ENCODE data around the gene FBXL5. TPM values are rescaled to one million over a fixed set of nuclear protein-coding genes. Genes with fewer than 3 reads are reported as not detected.

FBXL5 gene
- total and polyA plus RNA-seq, 2 donors from 2014 or later: 95.3 to 98.4 TPM

GRCh38 chr4:15684498-15684897 lies 29.3 kb upstream of the FBXL5 start:
- intact Hi-C loops (cut with DNase I): no loop called here
- Histone ChIP-seq H3K36me3 (ENCODE audit: control insufficient read depth in 2 of 3, insufficient read depth in 3 of 3, low read length in 3 of 3) (peaks cover 0 to 11% (median 3%) of the 10 kb centered on the region in 3 donors), H3K4me1 (ENCODE audit: control insufficient read depth in 2 of 3, insufficient read depth in 2 of 3, low read depth in 1 of 3, low read length in 3 of 3) (peaks cover 0 to 7% (median 7%) of the 10 kb centered on the region in 3 donors), H3K9ac (ENCODE audit: low read length in 3 of 3) (no peak overlapping the region), H3K27me3 (ENCODE audit: control insufficient read depth, insufficient read depth, low read length) (no peaks in the 10 kb centered on the region), H3K27ac (ENCODE audit: low read depth in 2 of 2, low read length in 2 of 2) (no peak overlapping the region), H3K4me3 (ENCODE audit: low read length in 3 of 3) (no peak overlapping the region), H3K9me3 (ENCODE audit: control insufficient read depth in 2 of 3, insufficient read depth in 1 of 3, low read length in 3 of 3) (no peaks in the 10 kb centered on the region)
- FAIRE-seq (no peak), DNase-seq (no peak)
- no peak for TF ChIP-seq CTCF (IDR thresholded peaks at IDR 0.05; ENCODE audit: borderline replicate concordance, extremely low read depth, insufficient read depth)

- intact Hi-C loops (cut with DNase I): no loop called here
- Histone ChIP-seq H3K27me3 (ENCODE audit: control insufficient read depth, insufficient read depth, low read length) (no peaks in the 10 kb centered on the region), H3K36me3 (ENCODE audit: control insufficient read depth in 2 of 3, insufficient read depth in 3 of 3, low read length in 3 of 3) (peaks cover 0 to 11% (median 3%) of the 10 kb centered on the region in 3 donors), H3K9me3 (ENCODE audit: control insufficient read depth in 2 of 3, insufficient read depth in 1 of 3, low read length in 3 of 3) (no peaks in the 10 kb centered on the region), H3K4me1 (ENCODE audit: control insufficient read depth in 2 of 3, insufficient read depth in 2 of 3, low read depth in 1 of 3, low read length in 3 of 3) (peaks cover 0 to 10% (median 7%) of the 10 kb centered on the region in 3 donors), H3K4me3 (ENCODE audit: low read length in 3 of 3) (peak overlapping the region in 2 of 3 donors; percentile 93 to 96), H3K9ac (ENCODE audit: low read length in 3 of 3) (peak overlapping the region in 2 of 3 donors; percentile 4 to 98), H3K27ac (ENCODE audit: low read depth in 2 of 2, low read length in 2 of 2) (no peak overlapping the region)
- no peak for TF ChIP-seq CTCF (IDR thresholded peaks at IDR 0.05; ENCODE audit: borderline replicate concordance, extremely low read depth, insufficient read depth)
- DNase-seq: no peak
- no peak for FAIRE-seq
Measured at GRCh38 chr4:15683143-15683495, 28.0 kb upstream of the FBXL5 start.

- no peak for FAIRE-seq
- DNase-seq: peak in 2 of 5 donors; percentile 31 to 44
- intact Hi-C loops (cut with DNase I): no loop called here
- Histone ChIP-seq H3K9ac (ENCODE audit: low read length in 3 of 3) (peak overlapping the region; percentile 95 to 98 (median 96)), H3K36me3 (ENCODE audit: control insufficient read depth in 2 of 3, insufficient read depth in 3 of 3, low read length in 3 of 3) (peaks cover 0 to 11% (median 3%) of the 10 kb centered on the region in 3 donors), H3K4me3 (ENCODE audit: low read length in 3 of 3) (peak overlapping the region; percentile 93 to 96 (median 93)), H3K27me3 (ENCODE audit: control insufficient read depth, insufficient read depth, low read length) (no peaks in the 10 kb centered on the region), H3K27ac (ENCODE audit: low read depth in 2 of 2, low read length in 2 of 2) (peak overlapping the region; percentile 97 to 98), H3K4me1 (ENCODE audit: control insufficient read depth in 2 of 3, insufficient read depth in 2 of 3, low read depth in 1 of 3, low read length in 3 of 3) (peaks cover 0 to 10% (median 7%) of the 10 kb centered on the region in 3 donors), H3K9me3 (ENCODE audit: control insufficient read depth in 2 of 3, insufficient read depth in 1 of 3, low read length in 3 of 3) (no peaks in the 10 kb centered on the region)
- no peak for TF ChIP-seq CTCF (IDR thresholded peaks at IDR 0.05; ENCODE audit: borderline replicate concordance, extremely low read depth, insufficient read depth)
Measured at GRCh38 chr4:15682242-15683142, 27.3 kb upstream of the FBXL5 start.
